WI38 (cell line): Measurements from ENCODE around the gene PNMA8A.

ENCODE experiments used
- H3K4me3 ChIP-seq: 2 replicates; pipeline ENCODE4 v1.5.1; 2011; ENCODE audit warnings: low read depth, mild to moderate bottlenecking, control low read depth, low read length
- CTCF ChIP-seq: IDR thresholded peaks from 2 replicates; pipeline ENCODE4 v1.5.1; 2012; ENCODE audit warnings: low read depth, mild to moderate bottlenecking, control low read depth, low read length

The PNMA8A gene

GRCh38 chr19:46450737-46451136, 20.6 kb downstream of the PNMA8A start:
- H3K4me3 ChIP-seq, result no peak overlapping the region
- no peak for TF ChIP-seq CTCF

GRCh38 chr19:46449228-46449627, 22.1 kb downstream of the PNMA8A start:
- no peak for TF ChIP-seq CTCF
- no peak overlapping the region for H3K4me3 ChIP-seq

GRCh38 chr19:46448601-46449000, 22.8 kb downstream of the PNMA8A start:
- no peak overlapping the region for H3K4me3 ChIP-seq
- no peak for TF ChIP-seq CTCF

GRCh38 chr19:46447824-46448223, 23.5 kb downstream of the PNMA8A start:
- no peak overlapping the region for H3K4me3 ChIP-seq
- TF ChIP-seq CTCF, result no peak

- H3K4me3 ChIP-seq, result no peak overlapping the region
- TF ChIP-seq CTCF, result no peak
Measured at GRCh38 chr19:46447006-46447405, 24.4 kb downstream of the PNMA8A start.

- H3K4me3 ChIP-seq, result no peak overlapping the region
- TF ChIP-seq CTCF, result no peak
Measured at GRCh38 chr19:46446021-46446420, 25.3 kb downstream of the PNMA8A start.

- no peak overlapping the region for H3K4me3 ChIP-seq
- TF ChIP-seq CTCF, result no peak
Measured at GRCh38 chr19:46442808-46443450, 28.4 kb downstream of the PNMA8A start.
